Measurements from ENCODE around the gene NAALADL2.

DNA sequence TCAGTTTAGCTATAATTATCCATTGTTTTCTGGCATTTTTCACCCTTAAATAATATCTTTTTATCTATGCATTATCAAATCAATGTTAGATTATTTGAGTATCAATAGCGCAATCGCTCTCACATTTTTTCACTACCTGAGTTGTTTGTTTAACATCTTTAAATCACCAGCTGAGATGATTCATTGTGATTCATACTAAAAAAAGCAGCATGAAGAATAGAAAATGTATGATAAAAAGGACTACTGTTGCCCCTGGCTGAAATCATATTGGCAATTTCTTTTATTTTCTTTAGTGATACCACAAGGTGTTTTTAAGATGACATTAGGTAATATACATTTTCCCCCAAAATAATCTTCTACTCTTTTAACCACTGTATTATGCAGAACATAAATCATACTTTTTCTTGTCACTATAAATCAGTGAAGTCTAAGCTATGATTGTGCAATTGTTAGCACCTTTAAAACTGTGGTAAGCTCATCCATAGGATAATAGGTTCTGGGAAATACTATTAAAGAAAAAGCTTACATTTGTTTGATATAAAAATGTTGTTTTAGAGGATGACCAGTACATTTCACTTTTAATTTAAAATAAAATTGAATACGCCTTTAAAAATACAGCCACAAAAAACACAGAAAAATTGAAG is 889.1 kb downstream of the NAALADL2 start:
- TF ChIP-seq, protein P1, sequence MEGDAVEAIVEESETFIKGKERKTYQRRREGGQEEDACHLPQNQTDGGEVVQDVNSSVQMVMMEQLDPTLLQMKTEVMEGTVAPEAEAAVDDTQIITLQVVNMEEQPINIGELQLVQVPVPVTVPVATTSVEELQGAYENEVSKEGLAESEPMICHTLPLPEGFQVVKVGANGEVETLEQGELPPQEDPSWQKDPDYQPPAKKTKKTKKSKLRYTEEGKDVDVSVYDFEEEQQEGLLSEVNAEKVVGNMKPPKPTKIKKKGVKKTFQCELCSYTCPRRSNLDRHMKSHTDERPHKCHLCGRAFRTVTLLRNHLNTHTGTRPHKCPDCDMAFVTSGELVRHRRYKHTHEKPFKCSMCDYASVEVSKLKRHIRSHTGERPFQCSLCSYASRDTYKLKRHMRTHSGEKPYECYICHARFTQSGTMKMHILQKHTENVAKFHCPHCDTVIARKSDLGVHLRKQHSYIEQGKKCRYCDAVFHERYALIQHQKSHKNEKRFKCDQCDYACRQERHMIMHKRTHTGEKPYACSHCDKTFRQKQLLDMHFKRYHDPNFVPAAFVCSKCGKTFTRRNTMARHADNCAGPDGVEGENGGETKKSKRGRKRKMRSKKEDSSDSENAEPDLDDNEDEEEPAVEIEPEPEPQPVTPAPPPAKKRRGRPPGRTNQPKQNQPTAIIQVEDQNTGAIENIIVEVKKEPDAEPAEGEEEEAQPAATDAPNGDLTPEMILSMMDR (conservative IDR thresholded peaks at IDR 0.05 in 1 of 2, IDR thresholded peaks at IDR 0.05 in 1 of 2; ENCODE audit: extremely low read depth in 1 of 2, insufficient read depth in 1 of 2, low read depth in 1 of 2, low read length in 2 of 2) = no peak
- no peak for TF ChIP-seq EZH2 (IDR thresholded peaks at IDR 0.05; ENCODE audit: borderline replicate concordance, low read length)

Measured in mammary epithelial cell (primary cell).